HuH-7 (cell line): ENCODE data around the gene BTK.
"Not testable (repeated sequence)": the region's sequence is repeated elsewhere in the genome, so short reads cannot be mapped to it uniquely, and the experiment has no call there.

ENCODE experiments used
- DNase-seq: peaks from one replicate; pipeline ENCODE4 v3.0.0; 2011; ENCODE audit warnings: low spot score

The BTK gene

DNA sequence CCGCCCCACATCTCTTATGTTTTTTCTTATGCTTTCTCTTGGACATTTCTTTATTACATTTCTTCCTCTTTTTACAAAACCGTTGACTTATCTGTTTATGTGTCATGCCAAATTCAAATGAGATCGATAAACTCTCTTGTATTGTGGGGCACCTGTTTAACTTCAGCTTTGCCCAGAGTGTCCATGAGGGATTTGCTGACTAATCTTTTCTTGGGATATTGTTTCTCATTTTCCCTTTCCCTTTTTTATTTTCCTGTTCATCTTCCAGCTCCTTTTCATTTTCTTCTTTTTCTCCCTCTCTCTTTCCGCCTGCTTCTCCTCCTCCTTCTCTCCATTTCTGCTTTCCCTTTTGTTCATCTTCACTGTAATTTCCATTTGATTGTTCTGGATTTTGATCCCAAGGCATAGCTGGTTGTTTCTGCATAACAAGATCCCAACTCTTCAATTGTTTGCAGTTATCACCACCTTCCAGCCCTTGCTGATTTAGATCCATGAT, 48.2 kb downstream of the BTK start:
- DNase-seq, result no peak

DNA sequence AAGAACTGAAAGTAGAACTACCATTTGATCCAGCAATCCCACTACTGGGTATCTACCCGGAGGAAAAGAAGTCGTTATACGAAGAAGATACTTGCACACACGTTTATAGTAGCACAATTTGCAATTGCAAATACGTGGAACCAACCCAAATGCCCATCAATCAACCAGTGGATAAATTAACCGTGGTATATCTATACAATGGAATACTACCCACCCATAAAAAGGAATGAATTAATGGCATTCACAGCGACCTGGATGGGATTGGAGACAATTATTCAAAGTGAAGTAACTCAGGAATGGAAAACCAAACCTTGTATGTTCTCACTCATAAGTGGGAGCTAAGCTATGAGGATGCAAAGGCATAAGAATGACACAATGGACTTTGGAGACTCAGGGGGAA, 51.7 kb downstream of the BTK start:
- DNase-seq, result not testable (repeated sequence)

GRCh38 chrX:101326600-101326999, 59.4 kb downstream of the BTK start:
- DNase-seq, result not testable (repeated sequence)

DNA sequence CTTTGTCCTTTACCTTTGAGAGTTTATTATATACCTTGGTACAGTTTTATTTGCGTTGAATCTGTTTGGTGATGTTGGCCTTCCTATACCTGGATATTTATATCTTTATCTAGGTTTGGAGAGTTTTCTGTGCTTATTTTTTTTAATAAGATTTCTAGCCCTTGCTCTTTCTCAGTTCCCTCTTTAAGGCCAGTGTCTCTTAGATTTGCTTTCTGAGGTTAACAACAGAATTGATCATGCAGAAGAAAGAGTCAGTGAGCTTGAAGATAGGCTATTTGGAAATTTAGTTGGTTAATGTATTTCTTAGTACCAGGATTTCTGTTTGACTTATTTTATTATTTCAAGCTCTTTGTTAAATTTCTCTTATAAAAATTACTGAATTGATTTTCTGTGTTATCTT, 82.2 kb downstream of the BTK start:
- no peak for DNase-seq
